ENCODE measurements around the gene RAB44. TPM values are rescaled to one million over a fixed set of nuclear protein-coding genes. Genes with fewer than 3 reads are reported as not detected.
A peak's percentile ranks its signal among the peaks of the same experiment; 100 is the strongest.

Gene RAB44
- total and polyA plus RNA-seq, 2 of the 13 experiments (the other 11 are each of a cell fraction or from before 2014, with no cell fraction given) = not detected

DNA sequence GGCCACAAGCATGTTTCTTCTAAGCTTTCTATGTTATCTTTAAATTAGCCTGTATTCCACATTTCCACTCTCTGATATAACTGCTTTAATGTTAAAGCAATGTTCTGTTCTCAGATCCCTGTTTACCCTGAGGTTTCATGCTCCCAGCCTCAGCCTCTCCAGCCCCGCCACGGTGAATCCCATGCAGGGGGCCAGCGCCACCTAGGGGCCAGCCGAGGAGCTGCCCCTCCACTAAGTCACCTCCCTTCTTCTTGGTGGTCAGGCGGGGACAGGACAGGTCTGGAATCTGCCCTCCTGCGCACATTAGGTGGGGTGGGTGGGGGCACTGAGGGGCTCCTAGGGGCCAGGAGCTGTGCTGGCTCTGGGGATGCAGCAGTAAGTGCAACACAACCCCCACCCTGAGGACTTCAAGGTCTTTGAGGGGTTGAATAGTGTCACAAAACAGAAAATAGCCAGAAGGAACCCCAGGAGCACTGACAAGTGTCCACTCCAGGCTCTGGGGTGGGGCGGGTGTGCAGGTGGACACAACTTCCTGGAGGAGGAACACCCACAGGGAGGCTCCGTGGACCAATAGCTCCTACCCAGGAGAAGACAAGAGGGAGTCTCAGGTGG, 61.6 kb downstream of the RAB44 start (continued):
- TF ChIP-seq ZNF333 (CRISPR knock-in tag; IDR thresholded peaks at IDR 0.05; ENCODE audit: borderline replicate concordance) (no peak), ZMYM4 (CRISPR knock-in tag; IDR thresholded peaks at IDR 0.05) (no peak), XRCC5 (optimal IDR thresholded peaks at IDR 0.05; ENCODE audit: low read length) (peak; percentile 97), ISX (CRISPR knock-in tag; conservative IDR thresholded peaks at IDR 0.05) (no peak), POGZ (CRISPR knock-in tag; IDR thresholded peaks at IDR 0.05) (no peak), SATB2 (CRISPR knock-in tag; IDR thresholded peaks at IDR 0.05) (no peak), ATF7-NPFF (CRISPR knock-in tag; IDR thresholded peaks at IDR 0.05; ENCODE audit: low read depth) (no peak), SKI (IDR thresholded peaks at IDR 0.05; ENCODE audit: partially characterized antibody) (no peak), KDM3A (CRISPR knock-in tag; IDR thresholded peaks at IDR 0.05; ENCODE audit: low read depth) (no peak), ZNF292 (CRISPR knock-in tag; IDR thresholded peaks at IDR 0.05; ENCODE audit: borderline replicate concordance, low read depth) (no peak), TCF12 (IDR thresholded peaks at IDR 0.05) (no peak), TCF12 (CRISPR knock-in tag; IDR thresholded peaks at IDR 0.05) (no peak), RFXAP (CRISPR knock-in tag; IDR thresholded peaks at IDR 0.05; ENCODE audit: borderline replicate concordance) (no peak), THAP11 (CRISPR knock-in tag; IDR thresholded peaks at IDR 0.05) (0 out of 2 replicates have a peak, but pooled peaks have one; percentile 16), ZBTB38 (CRISPR knock-in tag; IDR thresholded peaks at IDR 0.05) (no peak), KLF15 (CRISPR knock-in tag; IDR thresholded peaks at IDR 0.05; ENCODE audit: borderline replicate concordance) (no peak), EZH2 (conservative IDR thresholded peaks at IDR 0.05; ENCODE audit: low read depth, low read length) (no peak), KLF9 (CRISPR knock-in tag; IDR thresholded peaks at IDR 0.05; ENCODE audit: low read depth) (no peak), ZNF282 (IDR thresholded peaks at IDR 0.05; ENCODE audit: partially characterized antibody) (no peak), GABPA (IDR thresholded peaks at IDR 0.05; ENCODE audit: low read depth, low read length) (no peak), GABPA (CRISPR knock-in tag; IDR thresholded peaks at IDR 0.05; ENCODE audit: low read depth) (no peak), MXD4 (CRISPR knock-in tag; IDR thresholded peaks at IDR 0.05) (no peak), CHCHD3 (CRISPR knock-in tag; IDR thresholded peaks at IDR 0.05) (0 out of 2 replicates have a peak, but pooled peaks have one; percentile 25), RELA (CRISPR knock-in tag; IDR thresholded peaks at IDR 0.05) (no peak), IRF2 (CRISPR knock-in tag; IDR thresholded peaks at IDR 0.05) (0 out of 2 replicates have a peak, but pooled peaks have one; percentile 38)
- TF ChIP-seq, protein P1, sequence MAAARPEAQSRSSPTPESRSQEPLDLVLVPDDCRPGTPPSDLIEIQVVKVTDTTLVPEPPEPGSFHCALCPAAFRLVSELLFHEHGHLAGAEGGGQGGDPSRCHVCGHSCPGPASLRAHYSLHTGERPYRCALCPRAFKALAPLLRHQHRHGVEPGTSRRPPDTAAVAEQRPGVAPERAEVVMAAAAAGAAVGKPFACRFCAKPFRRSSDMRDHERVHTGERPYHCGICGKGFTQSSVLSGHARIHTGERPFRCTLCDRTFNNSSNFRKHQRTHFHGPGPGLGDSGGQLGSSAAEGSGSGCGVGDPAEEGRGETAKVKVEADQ (CRISPR knock-in tag; IDR thresholded peaks at IDR 0.05; ENCODE audit: borderline replicate concordance) = no peak
- TF ChIP-seq, protein P2, sequence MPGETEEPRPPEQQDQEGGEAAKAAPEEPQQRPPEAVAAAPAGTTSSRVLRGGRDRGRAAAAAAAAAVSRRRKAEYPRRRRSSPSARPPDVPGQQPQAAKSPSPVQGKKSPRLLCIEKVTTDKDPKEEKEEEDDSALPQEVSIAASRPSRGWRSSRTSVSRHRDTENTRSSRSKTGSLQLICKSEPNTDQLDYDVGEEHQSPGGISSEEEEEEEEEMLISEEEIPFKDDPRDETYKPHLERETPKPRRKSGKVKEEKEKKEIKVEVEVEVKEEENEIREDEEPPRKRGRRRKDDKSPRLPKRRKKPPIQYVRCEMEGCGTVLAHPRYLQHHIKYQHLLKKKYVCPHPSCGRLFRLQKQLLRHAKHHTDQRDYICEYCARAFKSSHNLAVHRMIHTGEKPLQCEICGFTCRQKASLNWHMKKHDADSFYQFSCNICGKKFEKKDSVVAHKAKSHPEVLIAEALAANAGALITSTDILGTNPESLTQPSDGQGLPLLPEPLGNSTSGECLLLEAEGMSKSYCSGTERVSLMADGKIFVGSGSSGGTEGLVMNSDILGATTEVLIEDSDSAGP (CRISPR knock-in tag; IDR thresholded peaks at IDR 0.05; ENCODE audit: borderline replicate concordance) = peak; percentile 35; the same call in 1 of the 2 replicates
- TF ChIP-seq, protein P3, sequence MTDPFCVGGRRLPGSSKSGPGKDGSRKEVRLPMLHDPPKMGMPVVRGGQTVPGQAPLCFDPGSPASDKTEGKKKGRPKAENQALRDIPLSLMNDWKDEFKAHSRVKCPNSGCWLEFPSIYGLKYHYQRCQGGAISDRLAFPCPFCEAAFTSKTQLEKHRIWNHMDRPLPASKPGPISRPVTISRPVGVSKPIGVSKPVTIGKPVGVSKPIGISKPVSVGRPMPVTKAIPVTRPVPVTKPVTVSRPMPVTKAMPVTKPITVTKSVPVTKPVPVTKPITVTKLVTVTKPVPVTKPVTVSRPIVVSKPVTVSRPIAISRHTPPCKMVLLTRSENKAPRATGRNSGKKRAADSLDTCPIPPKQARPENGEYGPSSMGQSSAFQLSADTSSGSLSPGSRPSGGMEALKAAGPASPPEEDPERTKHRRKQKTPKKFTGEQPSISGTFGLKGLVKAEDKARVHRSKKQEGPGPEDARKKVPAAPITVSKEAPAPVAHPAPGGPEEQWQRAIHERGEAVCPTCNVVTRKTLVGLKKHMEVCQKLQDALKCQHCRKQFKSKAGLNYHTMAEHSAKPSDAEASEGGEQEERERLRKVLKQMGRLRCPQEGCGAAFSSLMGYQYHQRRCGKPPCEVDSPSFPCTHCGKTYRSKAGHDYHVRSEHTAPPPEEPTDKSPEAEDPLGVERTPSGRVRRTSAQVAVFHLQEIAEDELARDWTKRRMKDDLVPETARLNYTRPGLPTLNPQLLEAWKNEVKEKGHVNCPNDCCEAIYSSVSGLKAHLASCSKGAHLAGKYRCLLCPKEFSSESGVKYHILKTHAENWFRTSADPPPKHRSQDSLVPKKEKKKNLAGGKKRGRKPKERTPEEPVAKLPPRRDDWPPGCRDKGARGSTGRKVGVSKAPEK (CRISPR knock-in tag; IDR thresholded peaks at IDR 0.05; ENCODE audit: borderline replicate concordance) = no peak
